Measurements from ENCODE around the gene FGGY.

DNA sequence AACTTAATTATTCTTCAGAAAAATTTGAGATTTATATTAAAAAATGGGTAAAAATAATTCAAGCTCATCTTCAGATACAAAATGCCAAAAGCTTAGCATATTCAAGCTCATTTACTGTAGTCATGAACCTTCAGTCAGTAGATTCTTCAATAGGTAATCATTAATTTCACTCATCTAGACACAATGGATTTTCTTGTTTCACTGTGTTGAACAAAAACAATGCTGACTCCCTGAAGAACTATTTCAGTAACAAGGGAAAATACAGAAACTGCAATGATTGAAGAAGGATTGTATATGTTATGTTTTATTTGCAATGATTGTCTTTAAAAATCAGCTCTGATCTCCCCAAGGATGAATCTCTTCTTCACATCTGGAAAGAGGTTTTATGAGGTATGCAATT is 508.7 kb downstream of the FGGY start:
- TF ChIP-seq POLR2A (IDR thresholded peaks at IDR 0.05): no peak
- TF ChIP-seq, protein P1, sequence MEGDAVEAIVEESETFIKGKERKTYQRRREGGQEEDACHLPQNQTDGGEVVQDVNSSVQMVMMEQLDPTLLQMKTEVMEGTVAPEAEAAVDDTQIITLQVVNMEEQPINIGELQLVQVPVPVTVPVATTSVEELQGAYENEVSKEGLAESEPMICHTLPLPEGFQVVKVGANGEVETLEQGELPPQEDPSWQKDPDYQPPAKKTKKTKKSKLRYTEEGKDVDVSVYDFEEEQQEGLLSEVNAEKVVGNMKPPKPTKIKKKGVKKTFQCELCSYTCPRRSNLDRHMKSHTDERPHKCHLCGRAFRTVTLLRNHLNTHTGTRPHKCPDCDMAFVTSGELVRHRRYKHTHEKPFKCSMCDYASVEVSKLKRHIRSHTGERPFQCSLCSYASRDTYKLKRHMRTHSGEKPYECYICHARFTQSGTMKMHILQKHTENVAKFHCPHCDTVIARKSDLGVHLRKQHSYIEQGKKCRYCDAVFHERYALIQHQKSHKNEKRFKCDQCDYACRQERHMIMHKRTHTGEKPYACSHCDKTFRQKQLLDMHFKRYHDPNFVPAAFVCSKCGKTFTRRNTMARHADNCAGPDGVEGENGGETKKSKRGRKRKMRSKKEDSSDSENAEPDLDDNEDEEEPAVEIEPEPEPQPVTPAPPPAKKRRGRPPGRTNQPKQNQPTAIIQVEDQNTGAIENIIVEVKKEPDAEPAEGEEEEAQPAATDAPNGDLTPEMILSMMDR (IDR thresholded peaks at IDR 0.05): no peak

All from body of pancreas (tissue), 4 donors.